ENCODE results near the gene FBXO36. TPM values are rescaled to one million over a fixed set of nuclear protein-coding genes. Genes with fewer than 3 reads are reported as not detected.

Gene FBXO36
- total and polyA plus RNA-seq, 2 donors (not counting 3 experiments of a cell fraction or from before 2014, with no cell fraction given): 0.53 to 1.2 TPM

DNA sequence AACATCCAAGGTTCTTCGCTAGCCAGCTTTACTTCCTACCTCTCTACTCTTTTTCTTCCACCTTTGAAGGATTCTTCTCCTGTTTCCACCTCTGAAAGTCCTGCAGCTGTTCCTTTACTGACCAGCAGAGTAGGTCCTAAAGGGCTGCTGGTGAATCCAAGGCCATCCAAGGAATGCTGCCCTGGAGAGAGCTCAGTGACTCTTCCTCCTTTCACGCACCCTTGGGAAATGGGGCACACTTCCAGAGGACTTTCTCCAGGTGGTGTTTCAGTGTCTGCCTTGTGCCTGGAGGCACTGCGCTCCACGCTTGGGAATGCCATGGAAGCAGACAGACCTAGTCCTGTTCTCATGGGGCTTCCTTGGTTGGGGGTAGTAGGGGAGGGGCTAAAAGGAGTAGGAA lies 101.0 kb downstream of the FBXO36 start:
- Histone ChIP-seq H3K4me2 (ENCODE audit: insufficient read depth, low read length) (no peak overlapping the region), H4K20me1 (replicated peaks; ENCODE audit: control insufficient read depth, extremely low read depth, insufficient read depth, low read length) (no peaks in the 10 kb centered on the region), H3K9me1 (replicated peaks; ENCODE audit: control insufficient read depth, extremely low read depth, insufficient read depth, low read length) (no peaks in the 10 kb centered on the region), H3K9ac (replicated peaks; ENCODE audit: extremely low read depth, insufficient read depth, low read length) (no peak overlapping the region), H3K9me3 (replicated peaks; ENCODE audit: control insufficient read depth, insufficient read depth, low read length) (no peaks in the 10 kb centered on the region), H3K27me3 (ENCODE audit: control insufficient read depth in 2 of 2, insufficient read depth in 2 of 2, low read length in 2 of 2) (peaks cover 3% of the 10 kb centered on the region in 2 experiments), H3K79me2 (ENCODE audit: control insufficient read depth, insufficient read depth, low read length) (no peaks in the 10 kb centered on the region), H2AFZ (ENCODE audit: low read depth, low read length) (no peak overlapping the region), H3K27ac (ENCODE audit: insufficient read depth, low read depth, low read length) (no peak overlapping the region), H3K4me3 (replicated peaks in 1 of 3; ENCODE audit: insufficient read depth in 1 of 3, low read depth in 1 of 3, low read length in 3 of 3) (no peak overlapping the region), H3K4me1 (ENCODE audit: control insufficient read depth, extremely low read depth, insufficient read depth, low read length) (no peaks in the 10 kb centered on the region), H3K36me3 (ENCODE audit: control insufficient read depth in 2 of 2, extremely low read depth in 1 of 2, insufficient read depth in 2 of 2, low read length in 2 of 2) (no peaks in the 10 kb centered on the region)
- DNase-seq (ENCODE audit: low read depth, low spot score) (no peak), FAIRE-seq (no peak)
- TF ChIP-seq, protein P1, sequence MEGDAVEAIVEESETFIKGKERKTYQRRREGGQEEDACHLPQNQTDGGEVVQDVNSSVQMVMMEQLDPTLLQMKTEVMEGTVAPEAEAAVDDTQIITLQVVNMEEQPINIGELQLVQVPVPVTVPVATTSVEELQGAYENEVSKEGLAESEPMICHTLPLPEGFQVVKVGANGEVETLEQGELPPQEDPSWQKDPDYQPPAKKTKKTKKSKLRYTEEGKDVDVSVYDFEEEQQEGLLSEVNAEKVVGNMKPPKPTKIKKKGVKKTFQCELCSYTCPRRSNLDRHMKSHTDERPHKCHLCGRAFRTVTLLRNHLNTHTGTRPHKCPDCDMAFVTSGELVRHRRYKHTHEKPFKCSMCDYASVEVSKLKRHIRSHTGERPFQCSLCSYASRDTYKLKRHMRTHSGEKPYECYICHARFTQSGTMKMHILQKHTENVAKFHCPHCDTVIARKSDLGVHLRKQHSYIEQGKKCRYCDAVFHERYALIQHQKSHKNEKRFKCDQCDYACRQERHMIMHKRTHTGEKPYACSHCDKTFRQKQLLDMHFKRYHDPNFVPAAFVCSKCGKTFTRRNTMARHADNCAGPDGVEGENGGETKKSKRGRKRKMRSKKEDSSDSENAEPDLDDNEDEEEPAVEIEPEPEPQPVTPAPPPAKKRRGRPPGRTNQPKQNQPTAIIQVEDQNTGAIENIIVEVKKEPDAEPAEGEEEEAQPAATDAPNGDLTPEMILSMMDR (IDR thresholded peaks at IDR 0.05; ENCODE audit: extremely low read depth in 1 of 2, insufficient read depth in 1 of 2, low read depth in 1 of 2, low read length in 2 of 2): no peak
- TF ChIP-seq JUN (IDR thresholded peaks at IDR 0.05; ENCODE audit: borderline replicate concordance, insufficient read depth, insufficient read length, low read depth) (no peak), POLR2A (IDR thresholded peaks at IDR 0.05; ENCODE audit: low read depth, low read length) (no peak), MYC (IDR thresholded peaks at IDR 0.05; ENCODE audit: low read depth, low read length) (no peak), FOS (IDR thresholded peaks at IDR 0.05; ENCODE audit: borderline replicate concordance, insufficient read depth, low read length) (no peak), GATA2 (IDR thresholded peaks at IDR 0.05; ENCODE audit: insufficient read depth, insufficient read length, low read depth, low read length) (no peak), POLR2AphosphoS5 (IDR thresholded peaks at IDR 0.05; ENCODE audit: insufficient read depth, low read depth, low read length) (no peak), EZH2 (IDR thresholded peaks at IDR 0.05; ENCODE audit: borderline replicate concordance, low read depth, low read length, severe bottlenecking) (no peak)
- TF ChIP-seq, protein P2, sequence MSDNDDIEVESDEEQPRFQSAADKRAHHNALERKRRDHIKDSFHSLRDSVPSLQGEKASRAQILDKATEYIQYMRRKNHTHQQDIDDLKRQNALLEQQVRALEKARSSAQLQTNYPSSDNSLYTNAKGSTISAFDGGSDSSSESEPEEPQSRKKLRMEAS (IDR thresholded peaks at IDR 0.05; ENCODE audit: insufficient read depth, insufficient read length): no peak
- dilution Hi-C loops (cut with MboI; ENCODE audit: extremely low pct_ligation_motif_present, low sequenced_read_pairs): no loop called here
- no TSS peak for BruUV-seq (replicated peaks)
- POLR2A ChIA-PET: no interaction called here
- intact Hi-C loops (cut with micrococcal nuclease): no loop called here
- CTCF ChIA-PET: interaction anchor here (0.6 to 1.7 kb wide), 4 partner anchors 9 to 137 kb away, joined by 3 to 8 read pairs (median 5); no protein-coding TSS in a partner anchor
